Astrocyte of the cerebellum (primary cell): ENCODE results near the gene MED1.
A peak's percentile ranks its signal among the peaks of the same experiment; 100 is the strongest.
"Not testable (repeated sequence)": the region's sequence is repeated elsewhere in the genome, so short reads cannot be mapped to it uniquely, and the experiment has no call there.

Experiments used
- DNase-seq: peaks from one replicate; pipeline ENCODE4 v3.0.0-alpha.2; 2011; ENCODE audit warnings: low read depth
- H3K4me3 ChIP-seq: 2 replicates; pipeline ENCODE4 v1.5.1; 2011; ENCODE audit warnings: mild to moderate bottlenecking, low read depth, low read length, moderate library complexity
- in situ Hi-C: cut with HindIII; loops from 2 replicates; pipeline ENCODE4 v1.10.0; 2017; ENCODE audit warnings: low sequenced_read_pairs
- TF ChIP-seq, protein P1 (sequence below): IDR thresholded peaks from 2 replicates; pipeline ENCODE4 v1.5.1; 2012; ENCODE audit warnings: low read length, low read depth, moderate library complexity, mild to moderate bottlenecking; ENCODE audit errors: missing control alignments

Gene MED1

GRCh38 chr17:39461113-39461925, 10.3 kb upstream of the MED1 start, which contains the start of gene CDK12:
Gene CDK12, plus strand, starts transcription at chr17:39461486. Its CDS starts 586 bp downstream, at chr17:39462072.
- in situ Hi-C loops: loop anchor here (5.0 kb wide), 2 partner anchors 54 to 76 kb away; no protein-coding TSS in a partner anchor
- H3K4me3 ChIP-seq: peak within 1 kb of the TSS; percentile 98
- TF ChIP-seq, protein P1, sequence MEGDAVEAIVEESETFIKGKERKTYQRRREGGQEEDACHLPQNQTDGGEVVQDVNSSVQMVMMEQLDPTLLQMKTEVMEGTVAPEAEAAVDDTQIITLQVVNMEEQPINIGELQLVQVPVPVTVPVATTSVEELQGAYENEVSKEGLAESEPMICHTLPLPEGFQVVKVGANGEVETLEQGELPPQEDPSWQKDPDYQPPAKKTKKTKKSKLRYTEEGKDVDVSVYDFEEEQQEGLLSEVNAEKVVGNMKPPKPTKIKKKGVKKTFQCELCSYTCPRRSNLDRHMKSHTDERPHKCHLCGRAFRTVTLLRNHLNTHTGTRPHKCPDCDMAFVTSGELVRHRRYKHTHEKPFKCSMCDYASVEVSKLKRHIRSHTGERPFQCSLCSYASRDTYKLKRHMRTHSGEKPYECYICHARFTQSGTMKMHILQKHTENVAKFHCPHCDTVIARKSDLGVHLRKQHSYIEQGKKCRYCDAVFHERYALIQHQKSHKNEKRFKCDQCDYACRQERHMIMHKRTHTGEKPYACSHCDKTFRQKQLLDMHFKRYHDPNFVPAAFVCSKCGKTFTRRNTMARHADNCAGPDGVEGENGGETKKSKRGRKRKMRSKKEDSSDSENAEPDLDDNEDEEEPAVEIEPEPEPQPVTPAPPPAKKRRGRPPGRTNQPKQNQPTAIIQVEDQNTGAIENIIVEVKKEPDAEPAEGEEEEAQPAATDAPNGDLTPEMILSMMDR: no peak
- peak; percentile 98 for DNase-seq

GRCh38 chr17:39455919-39456318, 4.9 kb upstream of the MED1 start:
- in situ Hi-C loops: no loop called here
- TF ChIP-seq, protein P1: no peak
- DNase-seq: no peak
- no peak overlapping the region for H3K4me3 ChIP-seq

DNA sequence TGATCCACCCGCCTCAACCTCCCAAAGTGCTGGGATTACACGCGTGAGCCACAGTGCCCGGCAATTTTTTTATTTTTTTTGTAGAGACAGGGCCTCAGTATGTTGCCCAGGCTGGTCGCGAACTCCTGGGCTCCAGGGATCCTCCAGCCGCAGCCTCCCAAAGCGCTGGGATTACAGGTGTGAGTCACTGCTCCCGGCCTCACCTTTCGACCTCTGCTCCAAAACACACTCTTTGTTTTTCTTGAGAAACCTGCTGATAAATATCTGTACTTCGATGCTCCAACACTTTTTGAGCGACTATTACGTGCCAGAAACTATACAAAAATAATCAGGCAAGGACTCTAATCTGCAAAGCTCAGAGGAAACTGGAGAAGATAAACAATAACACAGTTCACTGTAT, 1.0 kb downstream of the MED1 start:
- in situ Hi-C loops: no loop called here
- DNase-seq: no peak
- peak overlapping the region; percentile 98 for H3K4me3 ChIP-seq
- TF ChIP-seq, protein P1: no peak

DNA sequence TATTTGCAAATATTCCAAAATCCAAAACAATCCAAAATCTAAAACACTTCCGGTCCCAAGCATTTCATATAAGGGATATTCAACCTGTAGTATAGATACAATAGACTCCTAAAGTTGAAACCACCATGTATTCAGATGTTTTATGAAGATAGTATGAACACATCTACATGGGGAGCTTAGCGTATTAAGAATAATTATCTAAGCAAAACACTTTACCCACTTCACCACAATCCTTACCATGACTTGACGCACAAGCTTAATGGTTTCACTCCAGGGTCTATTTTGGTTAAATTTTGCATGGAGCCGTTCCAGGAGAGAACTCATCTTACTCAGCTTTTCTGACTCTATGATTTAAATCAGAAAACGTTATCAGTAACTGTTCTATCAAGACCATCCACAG, 3.5 kb downstream of the MED1 start:
- DNase-seq: no peak
- H3K4me3 ChIP-seq: no peak overlapping the region
- TF ChIP-seq, protein P1: no peak
- in situ Hi-C loops: no loop called here

DNA sequence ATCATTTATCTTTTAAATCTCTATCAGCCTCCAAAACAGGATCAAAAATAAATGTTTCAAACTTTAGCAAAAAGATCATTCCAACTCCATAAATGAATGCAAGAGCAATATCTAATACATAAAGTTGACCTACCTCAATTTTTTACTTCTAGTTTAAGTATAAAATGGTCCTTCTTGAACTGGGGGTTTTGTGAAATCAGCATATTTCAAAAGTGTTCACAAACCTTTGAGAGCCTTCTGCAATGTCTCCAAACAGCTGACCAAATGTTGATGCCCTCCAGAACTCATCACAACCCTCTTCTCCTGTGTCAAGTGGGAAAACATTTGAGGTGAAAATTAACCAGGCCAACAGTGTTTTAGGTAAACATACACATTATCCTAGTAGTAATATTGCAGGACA, 7.7 kb downstream of the MED1 start:
- in situ Hi-C loops: no loop called here
- H3K4me3 ChIP-seq: no peak overlapping the region
- TF ChIP-seq, protein P1: no peak
- DNase-seq: no peak

DNA sequence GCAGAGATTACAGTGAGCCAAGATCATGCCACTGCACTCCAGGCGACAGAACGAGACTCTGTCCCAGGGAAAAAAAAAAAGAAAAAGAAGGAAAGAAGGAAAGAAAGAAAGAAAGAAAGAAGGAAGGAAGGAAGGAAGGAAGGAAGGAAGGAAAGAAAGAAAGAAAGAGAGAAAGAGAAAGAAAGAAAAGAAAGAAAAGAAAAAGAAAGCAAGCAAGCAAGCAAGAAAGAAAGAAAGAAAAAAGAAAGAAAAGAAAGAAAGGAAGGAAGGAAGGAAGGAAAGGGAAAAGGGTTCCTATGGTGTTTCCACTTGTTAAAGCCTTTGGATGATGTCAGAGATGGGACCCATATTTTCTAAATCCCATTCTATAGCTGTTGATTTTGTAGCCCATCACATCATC, 11.2 kb downstream of the MED1 start:
- DNase-seq, in situ Hi-C loops, H3K4me3 ChIP-seq: not testable (repeated sequence)

DNA sequence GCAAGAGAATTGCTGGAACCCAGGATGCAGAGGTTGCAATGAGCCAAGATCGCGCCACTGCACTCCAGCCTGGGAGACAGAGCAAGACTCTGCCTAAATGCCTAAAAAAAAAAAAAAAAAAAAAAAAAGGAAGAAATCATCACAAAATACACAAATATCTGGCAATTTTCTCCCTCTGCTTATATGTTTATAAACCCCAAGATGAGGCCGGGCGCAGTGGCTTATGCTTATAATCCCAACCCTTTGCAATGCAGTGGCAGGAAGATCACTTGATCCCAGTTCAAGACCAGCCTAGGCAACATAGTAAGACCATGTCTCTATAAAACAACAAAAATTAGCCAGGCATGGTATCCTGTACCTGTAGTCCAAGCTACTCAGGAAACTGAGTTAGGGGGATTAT, 21.5 kb downstream of the MED1 start:
- in situ Hi-C loops: no loop called here
- TF ChIP-seq, protein P1: no peak
- H3K4me3 ChIP-seq: no peak overlapping the region
- DNase-seq: no peak
